Panc1 (cell line): ENCODE data around the gene CHST8. TPM values are rescaled to one million over a fixed set of nuclear protein-coding genes. Genes with fewer than 3 reads are reported as not detected.

Experiments used
- ATAC-seq: fragments of 200-7000 bp; cut with Tn5 transposase; 2 replicates; pipeline ENCODE4 v1.9.1; 2020; ENCODE audit warnings: mild to moderate bottlenecking, moderate library complexity
- BruUV-seq: library from RNA; stranded (reverse); fragments of 400-500 nt; replicated peaks from 2 replicates; lab custom pipeline; 2021; lab: Mats Ljungman, UMichigan
- CTCF ChIA-PET: fragments of 300-600 bp; sonication (Branson Sonifier 250); formaldehyde crosslinking; loops from one replicate; lab custom pipeline; 2022; ENCODE audit warnings: antibody characterized with exemption; lab: Charles Lee
- POLR2A ChIA-PET: fragments of 300-600 bp; sonication (Branson Sonifier 250); formaldehyde crosslinking; loops from one replicate; lab custom pipeline; 2022; ENCODE audit warnings: antibody characterized with exemption; lab: Charles Lee
- DNase-seq: peaks from one replicate; pipeline ENCODE4 v3.0.0-alpha.2; 2010; ENCODE audit warnings: low read depth, low spot score
- H3K27ac ChIP-seq: 2 replicates; pipeline ENCODE4 v1.5.1; 2011; ENCODE audit warnings: mild to moderate bottlenecking, low read length, inconsistent platforms
- H3K27me3 ChIP-seq: fragments of 200-500 bp; sonication (Bioruptor generic); 2 replicates; pipeline ENCODE4 v1.6.0; 2014; ENCODE audit warnings: low read length, inconsistent platforms; ENCODE audit not compliant: control insufficient read depth, insufficient read depth
- H3K36me3 ChIP-seq: fragments of 200-500 bp; sonication (Bioruptor generic); 2 replicates; pipeline ENCODE4 v1.5.1; 2014; ENCODE audit warnings: inconsistent platforms, mild to moderate bottlenecking, low read length, moderate library complexity; ENCODE audit not compliant: control insufficient read depth, insufficient read depth
- H3K4me1 ChIP-seq: 2 replicates; pipeline ENCODE4 v1.5.1; 2011; ENCODE audit warnings: inconsistent platforms, mild to moderate bottlenecking, low read length, moderate library complexity; ENCODE audit not compliant: control insufficient read depth, insufficient read depth
- H3K4me3 ChIP-seq, 2 experiments: 2 replicates each; pipeline ENCODE4 v1.5.1; 2011 to 2012; ENCODE audit warnings: low read depth in 2 of 2, low read length in 2 of 2, mild to moderate bottlenecking in 2 of 2, inconsistent platforms in 1 of 2, moderate library complexity in 1 of 2
- H3K9me3 ChIP-seq: fragments of 200-500 bp; sonication (Bioruptor generic); 2 replicates; pipeline ENCODE4 v1.5.1; 2014; ENCODE audit warnings: low read depth, mild to moderate bottlenecking, inconsistent platforms, low read length, moderate library complexity; ENCODE audit not compliant: control insufficient read depth, insufficient read depth
- POLR2AphosphoS5 ChIP-seq: IDR thresholded peaks from 2 replicates; pipeline ENCODE4 v1.6.1; 2012; ENCODE audit warnings: mild to moderate bottlenecking, low read depth, low read length, moderate library complexity
- REST ChIP-seq, 2 experiments: IDR thresholded peaks; 2 replicates each; pipeline ENCODE4 v1.6.1; 2011 to 2012; ENCODE audit warnings: low read depth in 2 of 2, control low read depth in 1 of 2, low read length in 1 of 2, mild to moderate bottlenecking in 1 of 2, moderate library complexity in 1 of 2; ENCODE audit not compliant: insufficient read depth in 1 of 2
- SIN3A ChIP-seq: IDR thresholded peaks from 2 replicates; pipeline ENCODE4 v1.6.1; 2012; ENCODE audit warnings: low read depth, mild to moderate bottlenecking, low read length, moderate library complexity, borderline replicate concordance; ENCODE audit not compliant: insufficient read depth
- TCF7L2 ChIP-seq: IDR thresholded peaks from 2 replicates; pipeline ENCODE4 v1.6.1; 2011; ENCODE audit warnings: mild to moderate bottlenecking, low read depth, low read length, inconsistent platforms
- in situ Hi-C: cut with HindIII; loops from 2 replicates; pipeline ENCODE4 v1.10.0; 2016; ENCODE audit warnings: low sequenced_read_pairs, low pct_unique_long_range_greater_than_20kb
- intact Hi-C: fragments of 100-400 bp; cut with micrococcal nuclease; formaldehyde crosslinking; loops from one replicate; pipeline ENCODE4 v1.10.0; 2022; ENCODE audit not compliant: unreplicated experiment
- total RNA-seq: library from RNA; stranded (reverse); gene quantifications from one replicate; pipeline ENCODE4 v1.2.1, GENCODE V29; 2021; ENCODE audit not compliant: unreplicated experiment
- TF ChIP-seq, protein P1 (sequence below): fragments of 450-650 bp; IDR thresholded peaks from 2 replicates; pipeline ENCODE4 v1.5.1; 2017; ENCODE audit warnings: mild to moderate bottlenecking

The CHST8 gene
- total RNA-seq, 1 experiment from 2014 or later, result 0.28 TPM

GRCh38 chr19:33715462-33715861 lies 93.7 kb downstream of the CHST8 start:
- Histone ChIP-seq H3K4me3 (no peak overlapping the region), H3K9me3 (no peaks in the 10 kb centered on the region), H3K36me3 (no peaks in the 10 kb centered on the region), H3K27me3 (peaks cover 11% of the 10 kb centered on the region), H3K4me1 (no peaks in the 10 kb centered on the region), H3K27ac (no peak overlapping the region)
- no peak for ATAC-seq
- no TSS peak for BruUV-seq
- ChIA-PET CTCF (no interaction called here), POLR2A (no interaction called here)
- no peak for DNase-seq
- intact Hi-C loops (no loop called here), in situ Hi-C loops (no loop called here)
- TF ChIP-seq SIN3A, result no peak
- TF ChIP-seq, protein P1, sequence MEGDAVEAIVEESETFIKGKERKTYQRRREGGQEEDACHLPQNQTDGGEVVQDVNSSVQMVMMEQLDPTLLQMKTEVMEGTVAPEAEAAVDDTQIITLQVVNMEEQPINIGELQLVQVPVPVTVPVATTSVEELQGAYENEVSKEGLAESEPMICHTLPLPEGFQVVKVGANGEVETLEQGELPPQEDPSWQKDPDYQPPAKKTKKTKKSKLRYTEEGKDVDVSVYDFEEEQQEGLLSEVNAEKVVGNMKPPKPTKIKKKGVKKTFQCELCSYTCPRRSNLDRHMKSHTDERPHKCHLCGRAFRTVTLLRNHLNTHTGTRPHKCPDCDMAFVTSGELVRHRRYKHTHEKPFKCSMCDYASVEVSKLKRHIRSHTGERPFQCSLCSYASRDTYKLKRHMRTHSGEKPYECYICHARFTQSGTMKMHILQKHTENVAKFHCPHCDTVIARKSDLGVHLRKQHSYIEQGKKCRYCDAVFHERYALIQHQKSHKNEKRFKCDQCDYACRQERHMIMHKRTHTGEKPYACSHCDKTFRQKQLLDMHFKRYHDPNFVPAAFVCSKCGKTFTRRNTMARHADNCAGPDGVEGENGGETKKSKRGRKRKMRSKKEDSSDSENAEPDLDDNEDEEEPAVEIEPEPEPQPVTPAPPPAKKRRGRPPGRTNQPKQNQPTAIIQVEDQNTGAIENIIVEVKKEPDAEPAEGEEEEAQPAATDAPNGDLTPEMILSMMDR, result no peak

GRCh38 chr19:33717878-33718277 lies 96.1 kb downstream of the CHST8 start:
- TF ChIP-seq POLR2AphosphoS5 (no peak), REST (IDR thresholded peaks at IDR 0.05; ENCODE audit: insufficient read depth in 1 of 2, low read depth in 2 of 2, low read length in 1 of 2) (no peak), TCF7L2 (no peak), SIN3A (no peak)
- TF ChIP-seq, protein P1, result no peak
- in situ Hi-C loops, result no loop called here

More at GRCh38 chr19:33717878-33718277, 96.1 kb downstream of the CHST8 start:
- Histone ChIP-seq H3K4me3 (no peak overlapping the region), H3K27me3 (peaks cover 6% of the 10 kb centered on the region; the same call in 1 of the 2 replicates), H3K27ac (no peak overlapping the region), H3K4me1 (no peaks in the 10 kb centered on the region), H3K9me3 (no peaks in the 10 kb centered on the region), H3K36me3 (no peaks in the 10 kb centered on the region)
- POLR2A ChIA-PET, result no interaction called here
- CTCF ChIA-PET, result no interaction called here
- intact Hi-C loops, result no loop called here
- no peak for DNase-seq
- no peak for ATAC-seq
- no TSS peak for BruUV-seq
